GM12865 (cell line): ENCODE measurements around the gene DHX34.
"Not testable (repeated sequence)": the region's sequence is repeated elsewhere in the genome, so short reads cannot be mapped to it uniquely, and the experiment has no call there.

Experiments used
- DNase-seq: peaks from one replicate; pipeline ENCODE4 v3.0.0; 2010; ENCODE audit warnings: low read depth
- H3K4me3 ChIP-seq: 2 replicates; pipeline ENCODE4 v1.5.1; 2011; ENCODE audit warnings: mild to moderate bottlenecking, low read depth, low read length, control low read depth
- TF ChIP-seq, protein P1 (sequence below): IDR thresholded peaks from 2 replicates; pipeline ENCODE4 v1.5.1; 2011; ENCODE audit warnings: low read length, control low read depth, low read depth, inconsistent platforms; ENCODE audit not compliant: insufficient read depth; ENCODE audit errors: missing control alignments

DHX34 gene

GRCh38 chr19:47380559-47380958 lies 31.4 kb downstream of the DHX34 start:
- DNase-seq = no peak
- no peak overlapping the region for H3K4me3 ChIP-seq
- TF ChIP-seq, protein P1, sequence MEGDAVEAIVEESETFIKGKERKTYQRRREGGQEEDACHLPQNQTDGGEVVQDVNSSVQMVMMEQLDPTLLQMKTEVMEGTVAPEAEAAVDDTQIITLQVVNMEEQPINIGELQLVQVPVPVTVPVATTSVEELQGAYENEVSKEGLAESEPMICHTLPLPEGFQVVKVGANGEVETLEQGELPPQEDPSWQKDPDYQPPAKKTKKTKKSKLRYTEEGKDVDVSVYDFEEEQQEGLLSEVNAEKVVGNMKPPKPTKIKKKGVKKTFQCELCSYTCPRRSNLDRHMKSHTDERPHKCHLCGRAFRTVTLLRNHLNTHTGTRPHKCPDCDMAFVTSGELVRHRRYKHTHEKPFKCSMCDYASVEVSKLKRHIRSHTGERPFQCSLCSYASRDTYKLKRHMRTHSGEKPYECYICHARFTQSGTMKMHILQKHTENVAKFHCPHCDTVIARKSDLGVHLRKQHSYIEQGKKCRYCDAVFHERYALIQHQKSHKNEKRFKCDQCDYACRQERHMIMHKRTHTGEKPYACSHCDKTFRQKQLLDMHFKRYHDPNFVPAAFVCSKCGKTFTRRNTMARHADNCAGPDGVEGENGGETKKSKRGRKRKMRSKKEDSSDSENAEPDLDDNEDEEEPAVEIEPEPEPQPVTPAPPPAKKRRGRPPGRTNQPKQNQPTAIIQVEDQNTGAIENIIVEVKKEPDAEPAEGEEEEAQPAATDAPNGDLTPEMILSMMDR = no peak

- DNase-seq = no peak
- no peak overlapping the region for H3K4me3 ChIP-seq
- TF ChIP-seq, protein P1 = no peak
Observed at GRCh38 chr19:47381121-47381520, 32.0 kb downstream of the DHX34 start.

DNA sequence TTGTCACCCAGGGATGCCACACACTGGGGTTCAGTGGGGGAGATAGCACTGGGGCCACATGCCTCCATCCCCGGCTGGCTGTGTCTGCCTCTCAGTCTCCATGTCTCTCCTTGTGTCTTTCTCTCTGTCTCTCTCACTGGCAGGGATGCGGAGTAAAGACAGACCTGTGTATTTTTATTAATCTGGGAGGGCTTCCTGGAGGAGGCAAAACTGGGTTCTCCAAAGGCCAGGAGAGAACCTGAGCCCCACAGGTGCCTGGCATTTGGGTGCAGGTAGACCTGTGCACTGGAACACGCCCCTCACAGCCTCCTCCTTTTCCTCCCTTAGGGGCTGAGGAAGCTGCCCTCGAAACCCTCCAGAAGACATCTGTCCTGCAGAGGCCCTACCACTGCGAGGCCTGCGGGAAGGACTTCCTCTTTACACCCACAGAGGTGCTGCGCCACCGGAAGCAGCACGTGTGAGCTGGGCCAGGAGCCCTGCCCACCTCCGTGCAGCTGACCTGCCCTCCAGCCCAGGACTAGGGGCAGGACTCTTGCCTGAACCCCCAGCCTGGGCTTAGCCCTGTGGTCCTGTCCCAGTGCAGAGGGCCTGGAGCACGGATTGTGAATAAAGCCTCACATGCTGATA lies 32.7 kb downstream of the DHX34 start:
- peak; percentile 33 for DNase-seq
- TF ChIP-seq, protein P1 = no peak
- no peak overlapping the region for H3K4me3 ChIP-seq

- H3K4me3 ChIP-seq = not testable (repeated sequence)
Observed at GRCh38 chr19:47383890-47384289, 34.8 kb downstream of the DHX34 start.

GRCh38 chr19:47384533-47384932 lies 35.4 kb downstream of the DHX34 start:
- DNase-seq, H3K4me3 ChIP-seq: not testable (repeated sequence)

More at GRCh38 chr19:47383890-47384289, 34.8 kb downstream of the DHX34 start:
- DNase-seq = not testable (repeated sequence)

GRCh38 chr19:47386582-47386981 lies 37.5 kb downstream of the DHX34 start:
- not testable (repeated sequence) for H3K4me3 ChIP-seq, DNase-seq

DNA sequence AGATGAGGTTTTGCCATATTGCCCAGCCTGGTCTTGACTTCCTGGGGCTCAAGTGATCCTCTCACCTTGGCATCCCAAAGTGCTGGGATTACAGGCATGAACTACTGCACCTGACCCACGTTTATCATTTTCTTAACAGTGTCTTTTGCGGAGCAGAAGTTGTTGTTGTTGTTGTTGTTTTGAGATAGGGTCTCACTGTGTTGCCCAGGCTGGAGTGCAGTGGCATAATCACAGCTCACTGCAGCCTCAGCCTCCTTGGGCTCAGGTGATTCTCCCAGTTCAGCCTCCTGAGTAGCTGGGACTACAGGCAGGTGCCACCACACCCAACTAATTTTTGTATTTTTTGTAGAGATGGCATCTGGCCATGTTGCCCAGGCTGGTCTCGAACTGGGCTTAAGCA lies 38.5 kb downstream of the DHX34 start:
- DNase-seq, H3K4me3 ChIP-seq: not testable (repeated sequence)

- H3K4me3 ChIP-seq = not testable (repeated sequence)
- DNase-seq = peak; percentile 18
Observed at GRCh38 chr19:47388721-47389120, 39.6 kb downstream of the DHX34 start.

DNA sequence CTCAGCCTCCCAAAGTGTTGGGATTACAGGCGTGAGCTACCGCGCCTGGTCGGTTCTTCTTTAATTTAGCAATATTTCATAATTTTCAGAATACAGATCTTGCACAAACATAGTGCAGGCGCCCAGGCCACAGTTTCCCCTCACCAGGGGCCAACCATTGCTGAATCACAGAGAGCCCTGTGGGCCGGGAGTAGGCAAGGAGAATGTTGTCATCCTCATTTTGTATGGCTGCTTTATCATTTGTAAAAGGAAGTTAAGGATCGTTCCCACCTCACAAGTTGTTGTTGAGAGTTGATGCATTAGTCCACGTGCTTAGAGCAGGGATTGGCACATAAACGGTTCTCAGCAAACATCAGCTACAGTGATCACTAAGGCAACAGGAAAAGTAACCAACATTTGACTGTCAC lies 40.0 kb downstream of the DHX34 start:
- DNase-seq = no peak
- TF ChIP-seq, protein P1 = no peak
- H3K4me3 ChIP-seq = no peak overlapping the region
